Measurements from ENCODE around the gene BACH2.

BACH2 gene

DNA sequence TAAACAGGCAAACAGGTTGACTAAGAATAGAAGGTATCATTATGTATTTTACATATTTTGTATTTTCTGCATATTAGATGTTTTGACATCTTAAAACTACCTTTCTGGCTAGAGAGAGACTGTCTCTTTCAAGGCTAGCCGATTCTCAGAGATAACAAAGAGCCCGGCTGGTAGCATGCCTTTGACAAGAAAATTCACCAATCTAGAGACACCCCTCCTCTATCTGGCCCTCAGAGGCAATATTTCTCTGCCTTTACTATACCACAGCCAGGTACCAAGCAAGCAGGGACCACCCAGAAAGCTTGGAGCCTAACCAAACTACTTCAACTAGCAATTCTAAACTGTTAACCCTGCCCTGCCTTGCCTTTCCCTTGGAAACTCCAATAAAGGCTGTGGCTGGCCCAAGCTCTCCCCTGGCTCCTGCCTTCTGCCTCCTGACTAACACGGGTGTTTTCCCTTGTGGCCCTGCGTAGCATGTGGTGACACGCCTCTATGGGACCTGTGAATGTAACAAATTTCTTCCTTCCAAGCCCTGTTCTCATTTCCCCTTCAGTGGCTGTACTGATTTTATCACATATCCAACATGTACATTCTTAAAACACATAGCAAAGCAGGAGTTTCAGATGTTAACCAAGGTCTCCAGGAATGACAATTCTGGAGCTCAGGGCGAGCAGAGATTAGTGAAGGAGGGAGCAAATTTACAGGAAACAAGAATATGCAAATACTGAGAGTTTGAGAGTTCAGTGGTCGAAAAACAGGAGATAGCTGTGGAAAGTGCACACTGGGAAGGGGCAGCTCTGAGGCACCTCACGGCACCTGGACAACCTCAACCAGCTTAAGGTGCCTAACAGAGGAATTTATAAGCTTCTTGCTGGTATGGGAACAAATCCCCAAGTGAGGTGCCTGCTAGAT, 120.8 kb downstream of the BACH2 start:
- no peak overlapping the region for H3K27ac ChIP-seq (replicated peaks)

GRCh38 chr6:90173262-90173925, 123.2 kb downstream of the BACH2 start:
- no peak for DNase-seq (ENCODE audit: low read depth in 1 of 2, low spot score in 1 of 2)
- H3K27ac ChIP-seq (replicated peaks), result no peak overlapping the region
- no peak for TF ChIP-seq SPI1 (IDR thresholded peaks at IDR 0.05; ENCODE audit: borderline replicate concordance, low read depth)
- TF ChIP-seq, protein P1, sequence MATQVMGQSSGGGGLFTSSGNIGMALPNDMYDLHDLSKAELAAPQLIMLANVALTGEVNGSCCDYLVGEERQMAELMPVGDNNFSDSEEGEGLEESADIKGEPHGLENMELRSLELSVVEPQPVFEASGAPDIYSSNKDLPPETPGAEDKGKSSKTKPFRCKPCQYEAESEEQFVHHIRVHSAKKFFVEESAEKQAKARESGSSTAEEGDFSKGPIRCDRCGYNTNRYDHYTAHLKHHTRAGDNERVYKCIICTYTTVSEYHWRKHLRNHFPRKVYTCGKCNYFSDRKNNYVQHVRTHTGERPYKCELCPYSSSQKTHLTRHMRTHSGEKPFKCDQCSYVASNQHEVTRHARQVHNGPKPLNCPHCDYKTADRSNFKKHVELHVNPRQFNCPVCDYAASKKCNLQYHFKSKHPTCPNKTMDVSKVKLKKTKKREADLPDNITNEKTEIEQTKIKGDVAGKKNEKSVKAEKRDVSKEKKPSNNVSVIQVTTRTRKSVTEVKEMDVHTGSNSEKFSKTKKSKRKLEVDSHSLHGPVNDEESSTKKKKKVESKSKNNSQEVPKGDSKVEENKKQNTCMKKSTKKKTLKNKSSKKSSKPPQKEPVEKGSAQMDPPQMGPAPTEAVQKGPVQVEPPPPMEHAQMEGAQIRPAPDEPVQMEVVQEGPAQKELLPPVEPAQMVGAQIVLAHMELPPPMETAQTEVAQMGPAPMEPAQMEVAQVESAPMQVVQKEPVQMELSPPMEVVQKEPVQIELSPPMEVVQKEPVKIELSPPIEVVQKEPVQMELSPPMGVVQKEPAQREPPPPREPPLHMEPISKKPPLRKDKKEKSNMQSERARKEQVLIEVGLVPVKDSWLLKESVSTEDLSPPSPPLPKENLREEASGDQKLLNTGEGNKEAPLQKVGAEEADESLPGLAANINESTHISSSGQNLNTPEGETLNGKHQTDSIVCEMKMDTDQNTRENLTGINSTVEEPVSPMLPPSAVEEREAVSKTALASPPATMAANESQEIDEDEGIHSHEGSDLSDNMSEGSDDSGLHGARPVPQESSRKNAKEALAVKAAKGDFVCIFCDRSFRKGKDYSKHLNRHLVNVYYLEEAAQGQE (IDR thresholded peaks at IDR 0.05; ENCODE audit: insufficient replicate concordance, low read depth), result no peak
- no peak for TF ChIP-seq GABPA (IDR thresholded peaks at IDR 0.05; ENCODE audit: low read depth)
- TF ChIP-seq, protein P2, sequence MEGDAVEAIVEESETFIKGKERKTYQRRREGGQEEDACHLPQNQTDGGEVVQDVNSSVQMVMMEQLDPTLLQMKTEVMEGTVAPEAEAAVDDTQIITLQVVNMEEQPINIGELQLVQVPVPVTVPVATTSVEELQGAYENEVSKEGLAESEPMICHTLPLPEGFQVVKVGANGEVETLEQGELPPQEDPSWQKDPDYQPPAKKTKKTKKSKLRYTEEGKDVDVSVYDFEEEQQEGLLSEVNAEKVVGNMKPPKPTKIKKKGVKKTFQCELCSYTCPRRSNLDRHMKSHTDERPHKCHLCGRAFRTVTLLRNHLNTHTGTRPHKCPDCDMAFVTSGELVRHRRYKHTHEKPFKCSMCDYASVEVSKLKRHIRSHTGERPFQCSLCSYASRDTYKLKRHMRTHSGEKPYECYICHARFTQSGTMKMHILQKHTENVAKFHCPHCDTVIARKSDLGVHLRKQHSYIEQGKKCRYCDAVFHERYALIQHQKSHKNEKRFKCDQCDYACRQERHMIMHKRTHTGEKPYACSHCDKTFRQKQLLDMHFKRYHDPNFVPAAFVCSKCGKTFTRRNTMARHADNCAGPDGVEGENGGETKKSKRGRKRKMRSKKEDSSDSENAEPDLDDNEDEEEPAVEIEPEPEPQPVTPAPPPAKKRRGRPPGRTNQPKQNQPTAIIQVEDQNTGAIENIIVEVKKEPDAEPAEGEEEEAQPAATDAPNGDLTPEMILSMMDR (IDR thresholded peaks at IDR 0.05; ENCODE audit: insufficient read depth, low read length), result no peak
- no peak for TF ChIP-seq POLR2AphosphoS5 (IDR thresholded peaks at IDR 0.05; ENCODE audit: low read depth)
- no peak overlapping the region for H3K4me3 ChIP-seq (replicated peaks; ENCODE audit: insufficient read depth, low read length)
- peaks cover 3% of the 10 kb centered on the region for H3K27me3 ChIP-seq (ENCODE audit: insufficient read depth, poor library complexity, severe bottlenecking)

More for the DNA sequence above, 120.8 kb downstream of the BACH2 start:
- DNase-seq (ENCODE audit: low read depth in 1 of 2, low spot score in 1 of 2), result no peak
- H3K4me3 ChIP-seq (replicated peaks; ENCODE audit: insufficient read depth, low read length), result no peak overlapping the region
- no peaks in the 10 kb centered on the region for H3K27me3 ChIP-seq (ENCODE audit: insufficient read depth, poor library complexity, severe bottlenecking)
- TF ChIP-seq GABPA (IDR thresholded peaks at IDR 0.05; ENCODE audit: low read depth) (no peak), SPI1 (IDR thresholded peaks at IDR 0.05; ENCODE audit: borderline replicate concordance, low read depth) (no peak), POLR2AphosphoS5 (IDR thresholded peaks at IDR 0.05; ENCODE audit: low read depth) (no peak)
- TF ChIP-seq, protein P1 (IDR thresholded peaks at IDR 0.05; ENCODE audit: insufficient replicate concordance, low read depth), result no peak
- TF ChIP-seq, protein P2 (IDR thresholded peaks at IDR 0.05; ENCODE audit: insufficient read depth, low read length), result no peak

- TF ChIP-seq POLR2AphosphoS5 (IDR thresholded peaks at IDR 0.05; ENCODE audit: low read depth), result no peak
- Histone ChIP-seq H3K27ac (replicated peaks) (no peak overlapping the region), H3K27me3 (ENCODE audit: insufficient read depth, poor library complexity, severe bottlenecking) (peaks cover 3% of the 10 kb centered on the region), H3K4me3 (replicated peaks; ENCODE audit: insufficient read depth, low read length) (no peak overlapping the region)
- DNase-seq (ENCODE audit: low read depth in 1 of 2, low spot score in 1 of 2), result no peak
Measured at GRCh38 chr6:90170601-90171000, 126.0 kb downstream of the BACH2 start.

- no peak for DNase-seq (ENCODE audit: low read depth in 1 of 2, low spot score in 1 of 2)
- no peak overlapping the region for H3K4me3 ChIP-seq (replicated peaks; ENCODE audit: insufficient read depth, low read length)
- H3K27ac ChIP-seq (replicated peaks), result no peak overlapping the region
- H3K27me3 ChIP-seq (ENCODE audit: insufficient read depth, poor library complexity, severe bottlenecking), result peaks cover 3% of the 10 kb centered on the region
- TF ChIP-seq POLR2AphosphoS5 (IDR thresholded peaks at IDR 0.05; ENCODE audit: low read depth) (no peak), GABPA (IDR thresholded peaks at IDR 0.05; ENCODE audit: low read depth) (no peak)
Measured at GRCh38 chr6:90169374-90169773, 127.3 kb downstream of the BACH2 start.
